Activated CD4-positive, CD25-positive, alpha-beta regulatory T cell treated with anti-CD3 and anti-CD28 coated beads, Interleukin-2, amount 50 U/mL, for 24 hours (primary cell): ENCODE data around the gene KIFC1.

ENCODE experiments used
- ATAC-seq, 2 donors: fragments of 150-1000 bp; cut with Tn5 transposase; one replicate each; pipeline ENCODE4 v1.10.0; 2021; ENCODE audit warnings: mild to moderate bottlenecking in 1 of 2, moderate library complexity in 1 of 2

The KIFC1 gene

GRCh38 chr6:33412140-33413009 lies 20.8 kb downstream of the KIFC1 start:
- no peak for ATAC-seq

GRCh38 chr6:33413241-33414120 lies 21.9 kb downstream of the KIFC1 start:
- ATAC-seq = no peak

GRCh38 chr6:33414592-33415271 lies 23.1 kb downstream of the KIFC1 start:
- no peak for ATAC-seq

- no peak for ATAC-seq
Observed at GRCh38 chr6:33415831-33416230, 24.2 kb downstream of the KIFC1 start.

- peak; percentile 1 to 12 for ATAC-seq
Observed at GRCh38 chr6:33416386-33417127, 24.9 kb downstream of the KIFC1 start.

GRCh38 chr6:33417128-33417902 lies 25.7 kb downstream of the KIFC1 start:
- ATAC-seq = no peak

GRCh38 chr6:33417903-33418689 lies 26.5 kb downstream of the KIFC1 start, which contains the start of gene CUTA:
CUTA (minus strand) TSS chr6:33418107; CDS start chr6:33418000, 107 bp downstream.
- peak; percentile 86 to 91 for ATAC-seq

GRCh38 chr6:33418690-33419291 lies 27.2 kb downstream of the KIFC1 start:
- no peak for ATAC-seq

GRCh38 chr6:33419580-33420490 lies 28.2 kb downstream of the KIFC1 start, which contains the start of gene SYNGAP1:
SYNGAP1 (plus strand) TSS chr6:33420065; CDS start chr6:33420265, 200 bp downstream.
- ATAC-seq = no peak

GRCh38 chr6:33420491-33421343 lies 29.1 kb downstream of the KIFC1 start:
- ATAC-seq = no peak

GRCh38 chr6:33421344-33421643 lies 29.7 kb downstream of the KIFC1 start:
- ATAC-seq = no peak

GRCh38 chr6:33423777-33424176 lies 32.2 kb downstream of the KIFC1 start:
- ATAC-seq = no peak

GRCh38 chr6:33424855-33425667 lies 33.4 kb downstream of the KIFC1 start:
- no peak for ATAC-seq

GRCh38 chr6:33425668-33426577 lies 34.3 kb downstream of the KIFC1 start:
- ATAC-seq = peak; percentile 50 to 62

GRCh38 chr6:33426590-33427511 lies 35.2 kb downstream of the KIFC1 start:
- peak in 1 of 2 donors; percentile 22 for ATAC-seq
